GM20431 (cell line): ENCODE measurements around the gene UNC79.

Experiments used
- in situ Hi-C: fragments of 300-500 bp; cut with MseI, MboI; formaldehyde crosslinking; loops from one replicate; pipeline ENCODE4 v1.15.0; 2020; ENCODE audit warnings: low sequenced_read_pairs; ENCODE audit not compliant: unreplicated experiment

The UNC79 gene

DNA sequence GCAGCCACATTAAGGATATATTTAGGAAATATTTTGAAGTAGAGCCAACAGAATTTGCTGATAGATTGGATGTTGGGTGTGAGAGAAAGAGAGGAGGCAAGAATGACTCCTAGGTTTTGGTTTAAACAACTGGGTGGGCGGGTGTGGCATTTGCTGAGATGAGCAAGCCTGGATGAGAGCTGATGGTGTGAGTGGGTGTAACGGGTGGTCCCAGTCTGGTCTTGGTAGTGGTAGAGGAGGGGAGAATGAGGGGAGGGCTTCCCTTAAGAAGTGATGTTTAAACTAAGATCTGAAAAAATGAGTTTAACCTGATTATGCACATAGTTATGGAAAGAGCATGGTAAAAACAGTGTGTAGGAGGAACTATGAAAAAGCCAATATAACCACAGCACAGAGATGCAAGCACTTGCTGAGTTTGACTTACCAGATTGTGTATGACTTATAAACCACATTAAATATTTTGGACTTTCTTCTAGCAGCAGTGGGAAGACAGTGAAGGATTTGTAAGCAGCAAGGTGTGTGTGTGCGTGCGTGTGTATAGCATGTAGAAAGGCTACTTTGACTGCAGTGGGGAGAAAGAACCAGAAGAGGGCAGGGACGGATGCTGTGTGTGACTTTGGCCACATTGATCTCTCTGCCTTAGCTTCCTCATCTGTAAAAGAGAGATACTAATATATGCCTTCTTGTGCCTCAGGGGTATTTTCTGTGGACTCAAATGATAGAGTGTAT is 217.9 kb downstream of the UNC79 start:
- in situ Hi-C loops = no loop called here

DNA sequence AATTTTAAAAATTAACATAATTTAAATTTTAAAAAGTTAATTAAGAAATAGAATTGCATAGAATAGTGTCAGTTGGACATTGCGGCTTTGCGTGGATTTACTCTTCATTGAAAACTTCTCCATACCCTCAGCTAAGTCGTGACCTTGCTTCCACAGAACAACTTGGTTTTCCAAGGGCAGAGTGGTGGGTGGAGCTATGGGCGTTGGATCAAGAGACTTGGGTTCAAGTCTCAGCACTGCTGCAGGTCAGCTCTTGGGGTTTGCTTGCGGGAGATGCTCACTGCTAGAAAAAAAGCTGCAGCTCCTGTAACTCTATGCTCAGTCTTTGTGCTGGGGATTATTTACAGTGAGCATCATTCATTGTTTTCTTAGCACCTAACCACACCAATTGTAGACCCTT is 223.9 kb downstream of the UNC79 start:
- in situ Hi-C loops = loop anchor here (25.0 kb wide), 1 partner anchor 233 kb away; no protein-coding TSS in a partner anchor

- in situ Hi-C loops = loop anchor here (25.0 kb wide), 1 partner anchor 232 kb away; no protein-coding TSS in a partner anchor
These were observed 224.5 kb downstream of the UNC79 start for GRCh38 chr14:93655078-93655750.

GRCh38 chr14:93657875-93658274 is 227.1 kb downstream of the UNC79 start:
- in situ Hi-C loops = loop anchor here (25.0 kb wide), 1 partner anchor 229 kb away; no protein-coding TSS in a partner anchor

DNA sequence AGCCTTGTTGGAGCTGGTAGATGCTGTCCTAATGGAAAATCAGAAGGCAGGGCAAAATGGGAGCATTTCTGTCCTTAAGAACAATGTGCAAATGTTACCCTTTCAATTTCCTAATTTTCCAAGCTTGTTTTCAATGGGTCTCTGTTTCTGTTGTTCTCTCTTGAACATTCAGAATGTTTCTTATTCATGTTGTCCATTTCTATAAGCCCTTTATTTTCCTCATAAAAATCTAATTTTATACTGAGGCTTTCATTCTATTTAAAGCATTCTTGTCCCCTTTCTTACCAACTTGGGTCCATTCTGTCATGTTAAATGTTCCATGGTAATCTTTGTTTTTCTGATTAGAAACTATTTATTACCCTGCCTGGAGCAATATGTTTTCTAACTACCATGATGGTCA is 232.6 kb downstream of the UNC79 start:
- in situ Hi-C loops = loop anchor here (25.0 kb wide), 1 partner anchor 224 kb away; no protein-coding TSS in a partner anchor

DNA sequence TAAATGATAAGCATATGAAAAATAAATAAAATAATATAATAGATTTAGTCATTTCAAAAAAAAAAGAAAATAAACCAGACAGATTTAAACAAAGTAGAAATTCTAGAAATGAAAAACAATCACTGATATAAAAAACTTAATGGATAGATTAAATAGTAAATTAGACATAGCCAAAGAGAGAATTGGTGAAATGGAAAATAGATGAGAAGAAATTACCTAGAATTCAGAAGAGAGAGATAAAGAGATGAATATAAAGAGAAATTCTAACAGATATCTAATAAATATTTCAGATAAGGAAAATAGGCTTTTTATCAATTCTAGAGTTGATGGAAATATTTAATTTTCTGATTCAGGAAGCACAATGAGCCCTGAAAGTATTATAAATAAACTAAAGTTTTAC is 234.4 kb downstream of the UNC79 start:
- in situ Hi-C loops = loop anchor here (25.0 kb wide), 1 partner anchor 222 kb away; no protein-coding TSS in a partner anchor

- in situ Hi-C loops = loop anchor here (25.0 kb wide), 1 partner anchor 218 kb away; no protein-coding TSS in a partner anchor
These were observed 238.9 kb downstream of the UNC79 start for GRCh38 chr14:93669632-93670031.

GRCh38 chr14:93674343-93674742 is 243.6 kb downstream of the UNC79 start:
- in situ Hi-C loops = loop anchor here (25.0 kb wide), 1 partner anchor 213 kb away; no protein-coding TSS in a partner anchor

- in situ Hi-C loops = no loop called here
These were observed 244.9 kb downstream of the UNC79 start for GRCh38 chr14:93675651-93676050.

GRCh38 chr14:93676416-93676958 is 245.7 kb downstream of the UNC79 start:
- in situ Hi-C loops = no loop called here

DNA sequence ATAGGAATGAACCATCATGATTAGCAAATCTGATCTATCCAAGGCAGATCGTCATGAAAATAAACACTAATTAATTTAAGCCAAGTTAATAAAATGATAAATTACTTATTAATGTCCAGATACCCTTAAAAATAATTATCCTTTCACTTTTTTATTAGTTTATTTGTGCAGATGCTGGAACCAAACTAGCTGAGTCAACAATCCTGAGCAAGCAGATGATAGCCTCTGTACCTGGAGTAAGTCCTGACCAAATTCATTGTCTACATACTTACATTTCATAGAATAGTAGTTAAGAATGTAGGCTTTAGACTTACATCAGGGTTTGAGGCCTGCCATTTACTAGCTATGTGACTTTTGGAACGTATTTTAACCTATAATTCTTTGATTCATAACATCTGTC is 251.7 kb downstream of the UNC79 start:
- in situ Hi-C loops = no loop called here

GRCh38 chr14:93683226-93683625 is 252.5 kb downstream of the UNC79 start:
- in situ Hi-C loops = no loop called here

DNA sequence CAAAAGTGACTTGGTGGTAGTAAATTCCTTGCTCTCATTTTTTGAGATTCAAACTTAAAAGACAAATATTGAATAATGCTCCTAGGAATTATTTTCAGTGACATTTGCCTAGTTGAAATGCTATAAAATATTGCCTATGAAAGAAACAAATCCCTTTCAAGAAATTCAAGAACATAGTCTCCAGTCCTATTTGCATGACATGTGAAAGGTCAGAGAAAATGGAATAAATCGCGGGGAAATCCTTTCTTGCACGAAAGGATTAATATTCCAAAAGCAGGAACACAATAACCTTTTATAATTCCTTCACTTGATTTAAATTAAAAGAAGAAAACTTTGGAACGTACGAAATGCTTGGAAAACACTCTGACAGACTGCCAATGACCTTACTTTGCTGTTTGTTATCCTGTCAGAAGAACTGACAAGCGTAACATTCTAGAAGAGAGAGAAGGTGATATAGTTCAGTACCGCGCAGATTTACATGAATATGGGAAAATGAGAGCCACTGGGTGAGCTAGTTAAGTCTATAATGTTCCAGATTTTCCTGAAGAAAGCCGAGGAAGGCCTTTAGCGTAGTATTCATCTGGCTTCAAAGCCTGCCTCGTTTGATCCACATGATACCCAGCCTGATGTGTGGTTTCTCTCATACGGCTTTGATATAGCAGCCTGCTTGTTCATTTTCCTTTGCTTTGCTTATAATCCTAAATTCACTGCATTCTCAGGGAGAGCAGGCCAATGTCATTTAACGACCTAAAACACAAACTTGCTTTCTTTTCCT is 254.6 kb downstream of the UNC79 start:
- in situ Hi-C loops = no loop called here

- in situ Hi-C loops = no loop called here
These were observed 255.5 kb downstream of the UNC79 start for GRCh38 chr14:93686268-93686667.

DNA sequence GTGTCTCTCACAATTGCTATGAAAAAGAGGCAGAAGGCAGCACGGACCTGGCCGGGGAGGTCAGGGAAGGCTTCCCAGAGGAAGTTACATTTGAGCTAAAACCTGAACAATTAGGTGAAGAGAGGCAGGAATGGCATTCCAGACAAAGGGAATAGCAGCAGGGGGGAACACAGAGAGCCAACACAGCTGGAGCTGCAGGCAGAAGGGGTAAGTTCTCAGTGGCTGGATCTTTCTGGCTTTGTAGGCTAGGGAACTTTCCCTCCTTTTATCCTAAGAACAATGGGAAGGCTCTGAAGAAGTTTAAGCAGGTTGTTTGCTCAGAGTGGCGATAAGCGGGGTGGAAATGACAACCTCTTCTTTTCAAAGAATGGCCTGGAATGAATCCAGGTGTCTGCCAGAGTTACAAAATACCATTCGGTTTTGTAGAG is 257.5 kb downstream of the UNC79 start:
- in situ Hi-C loops = no loop called here

DNA sequence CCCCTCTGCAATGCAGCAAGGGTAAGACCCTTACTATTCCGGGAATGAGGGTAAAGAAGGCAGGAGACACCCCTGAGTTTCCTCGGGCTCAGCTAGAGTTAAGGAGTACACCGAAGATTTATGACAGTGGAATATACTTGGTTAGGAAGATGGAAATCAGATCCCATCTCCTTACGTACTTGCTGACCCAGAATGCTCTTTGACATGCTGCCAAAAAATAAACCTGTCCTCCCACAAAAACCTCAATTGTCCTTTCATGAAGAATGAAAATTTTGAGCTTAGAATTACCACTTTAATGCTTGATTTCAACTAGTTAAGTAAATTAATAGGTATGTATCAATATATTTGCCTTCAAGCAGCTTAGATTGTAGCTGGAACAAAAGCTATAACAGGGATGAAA is 258.1 kb downstream of the UNC79 start:
- in situ Hi-C loops = no loop called here

DNA sequence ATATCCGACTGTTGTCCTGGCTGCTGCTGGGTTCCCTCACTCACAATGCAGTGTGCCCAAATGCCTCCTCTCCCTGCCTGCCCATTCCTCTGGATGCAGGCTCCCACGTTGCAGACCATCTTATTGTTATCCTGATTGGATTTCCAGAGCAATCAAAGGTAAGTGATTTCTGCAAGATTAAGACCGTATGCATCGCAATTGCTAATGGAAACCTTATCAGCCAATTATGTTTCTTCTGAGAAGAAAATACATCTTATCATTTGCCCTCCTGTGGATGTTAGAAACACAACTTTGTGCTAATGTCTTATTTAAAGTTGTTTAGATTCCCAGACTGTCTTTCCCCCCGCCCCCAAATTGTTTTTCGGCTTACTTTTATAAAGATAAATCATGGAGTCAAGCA is 259.4 kb downstream of the UNC79 start:
- in situ Hi-C loops = no loop called here

DNA sequence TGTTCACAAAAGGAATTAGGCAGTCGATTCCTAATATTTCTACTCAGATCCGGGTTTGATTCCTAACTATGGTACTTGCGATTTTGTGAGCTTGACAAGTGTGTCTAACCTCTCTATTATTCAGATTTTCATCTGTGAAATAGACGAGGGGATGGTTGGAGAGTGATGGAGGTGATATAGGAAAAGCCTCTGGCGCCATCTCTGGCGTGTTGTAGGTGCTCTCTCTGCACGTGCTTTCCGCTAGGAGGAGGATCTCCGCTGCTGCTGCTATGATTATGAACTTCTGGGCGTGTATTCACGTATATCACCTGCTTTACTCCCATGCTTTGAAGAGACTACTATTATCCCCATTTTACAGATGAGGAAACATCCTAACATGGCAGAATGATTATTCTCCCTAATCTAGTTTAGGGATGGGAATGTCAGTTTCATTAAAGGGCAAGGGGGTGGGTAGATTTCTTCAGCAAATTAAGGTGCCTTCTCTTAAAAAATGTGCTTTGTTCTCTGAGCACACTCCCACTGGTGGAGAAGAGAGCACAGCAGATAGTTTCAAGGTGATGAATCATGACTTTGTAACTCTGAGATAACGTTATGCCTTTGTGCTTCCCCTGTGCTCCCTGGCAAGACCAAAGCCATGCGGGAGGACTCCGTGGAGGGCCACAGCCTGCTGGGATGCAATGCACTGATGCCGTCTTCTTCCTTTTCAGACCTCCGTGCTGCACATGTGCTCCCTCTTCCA is 260.5 kb downstream of the UNC79 start:
- in situ Hi-C loops = no loop called here

DNA sequence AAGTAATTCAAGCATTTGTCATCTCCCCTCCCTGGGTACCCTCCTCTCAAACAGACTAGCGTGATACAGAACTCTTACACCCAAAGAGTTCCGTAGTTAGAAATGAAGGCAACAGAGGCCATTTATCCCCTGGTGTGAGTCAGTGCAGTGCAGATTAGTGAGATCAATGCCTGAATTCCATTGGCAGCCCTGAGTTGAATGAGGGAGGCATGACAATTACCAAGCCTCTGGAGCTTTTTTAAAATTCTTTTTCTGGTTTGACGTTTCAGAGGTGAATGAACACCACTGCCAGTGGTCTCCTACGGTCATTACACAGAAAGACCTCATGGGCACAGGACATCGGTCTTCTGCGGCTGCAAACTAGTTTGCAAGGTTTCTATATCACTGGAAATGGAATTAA is 263.2 kb downstream of the UNC79 start:
- in situ Hi-C loops = no loop called here

- in situ Hi-C loops = no loop called here
These were observed 270.2 kb downstream of the UNC79 start for GRCh38 chr14:93700928-93701327.
